WERI-Rb-1 (cell line): ENCODE data around the gene FARP2.
"Not testable (repeated sequence)": the region's sequence is repeated elsewhere in the genome, so short reads cannot be mapped to it uniquely, and the experiment has no call there.

ENCODE experiments used
- DNase-seq: peaks from one replicate; pipeline ENCODE4 v3.0.0-alpha.2; 2020
- H3K27ac ChIP-seq: fragments of 250-450 bp; sonication (Bioruptor Pico); 2 replicates; pipeline ENCODE4 v1.5.1; 2020; ENCODE audit warnings: mild to moderate bottlenecking, moderate library complexity
- H3K27me3 ChIP-seq: fragments of 250-450 bp; sonication (Bioruptor Pico); 2 replicates; pipeline ENCODE4 v1.5.1; 2021; ENCODE audit warnings: mild to moderate bottlenecking, low read depth, moderate library complexity; ENCODE audit not compliant: insufficient read depth, severe bottlenecking
- H3K36me3 ChIP-seq: fragments of 250-450 bp; sonication (Bioruptor Pico); 2 replicates; pipeline ENCODE4 v1.5.1; 2020; ENCODE audit warnings: mild to moderate bottlenecking, moderate library complexity
- H3K4me3 ChIP-seq: 2 replicates; pipeline ENCODE4 v1.5.1; 2011; ENCODE audit warnings: low read depth, mild to moderate bottlenecking, control low read depth, low read length
- H3K9me3 ChIP-seq: fragments of 250-450 bp; sonication (Bioruptor Pico); 2 replicates; pipeline ENCODE4 v1.5.1; 2021; ENCODE audit warnings: mild to moderate bottlenecking, moderate library complexity; ENCODE audit not compliant: severe bottlenecking
- TF ChIP-seq, protein P1 (sequence below): IDR thresholded peaks from 2 replicates; pipeline ENCODE4 v1.5.1; 2011; ENCODE audit warnings: low read depth, mild to moderate bottlenecking, control low read depth, inconsistent platforms, low read length

The FARP2 gene

DNA sequence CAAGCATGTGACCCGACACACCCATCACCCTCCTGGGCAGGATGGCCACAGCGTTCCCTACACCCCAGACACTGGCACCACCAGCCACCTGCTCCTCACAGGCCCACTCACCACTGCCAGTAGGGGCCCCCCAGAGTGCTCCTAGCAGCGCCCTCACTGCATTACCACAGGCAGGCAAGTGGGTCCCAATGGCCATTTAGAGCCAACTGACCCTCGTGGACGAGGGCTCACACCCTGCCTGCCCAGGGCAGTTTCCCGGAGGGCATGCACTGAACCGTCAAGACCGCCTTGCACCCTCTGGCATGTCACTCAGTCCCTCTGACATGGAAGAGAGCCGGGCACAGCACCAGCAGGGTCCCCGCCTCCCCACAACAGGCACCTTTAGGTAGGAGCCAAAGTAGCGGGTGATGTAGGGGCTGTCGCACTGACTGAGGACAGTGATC is 145.0 kb downstream of the FARP2 start:
- Histone ChIP-seq H3K27me3 (no peaks in the 10 kb centered on the region), H3K36me3 (peaks cover 84% of the 10 kb centered on the region), H3K27ac (no peak overlapping the region), H3K9me3 (no peaks in the 10 kb centered on the region), H3K4me3 (no peak overlapping the region)
- DNase-seq, result no peak
- TF ChIP-seq, protein P1, sequence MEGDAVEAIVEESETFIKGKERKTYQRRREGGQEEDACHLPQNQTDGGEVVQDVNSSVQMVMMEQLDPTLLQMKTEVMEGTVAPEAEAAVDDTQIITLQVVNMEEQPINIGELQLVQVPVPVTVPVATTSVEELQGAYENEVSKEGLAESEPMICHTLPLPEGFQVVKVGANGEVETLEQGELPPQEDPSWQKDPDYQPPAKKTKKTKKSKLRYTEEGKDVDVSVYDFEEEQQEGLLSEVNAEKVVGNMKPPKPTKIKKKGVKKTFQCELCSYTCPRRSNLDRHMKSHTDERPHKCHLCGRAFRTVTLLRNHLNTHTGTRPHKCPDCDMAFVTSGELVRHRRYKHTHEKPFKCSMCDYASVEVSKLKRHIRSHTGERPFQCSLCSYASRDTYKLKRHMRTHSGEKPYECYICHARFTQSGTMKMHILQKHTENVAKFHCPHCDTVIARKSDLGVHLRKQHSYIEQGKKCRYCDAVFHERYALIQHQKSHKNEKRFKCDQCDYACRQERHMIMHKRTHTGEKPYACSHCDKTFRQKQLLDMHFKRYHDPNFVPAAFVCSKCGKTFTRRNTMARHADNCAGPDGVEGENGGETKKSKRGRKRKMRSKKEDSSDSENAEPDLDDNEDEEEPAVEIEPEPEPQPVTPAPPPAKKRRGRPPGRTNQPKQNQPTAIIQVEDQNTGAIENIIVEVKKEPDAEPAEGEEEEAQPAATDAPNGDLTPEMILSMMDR, result no peak

DNA sequence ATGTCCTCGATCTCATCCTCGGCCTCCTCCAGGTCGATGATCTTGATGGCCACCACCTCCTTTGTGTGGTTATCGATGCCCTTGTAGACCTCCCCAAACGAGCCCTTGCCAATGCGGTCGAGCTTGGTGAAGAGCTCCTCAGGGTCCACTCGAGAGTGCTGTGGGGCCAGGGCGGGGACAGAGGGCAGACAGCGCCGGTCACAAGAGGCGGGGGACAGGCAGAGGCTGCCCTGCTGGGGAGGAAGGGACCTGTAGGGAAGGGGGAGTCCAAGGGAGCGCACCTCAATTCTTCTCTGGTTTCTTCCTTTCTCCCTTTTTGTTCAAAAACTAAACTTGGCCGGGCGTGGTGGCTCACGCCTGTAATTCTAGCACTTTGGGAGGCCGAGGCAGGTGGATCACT is 145.5 kb downstream of the FARP2 start:
- TF ChIP-seq, protein P1, result no peak
- no peak overlapping the region for H3K27ac ChIP-seq
- H3K36me3 ChIP-seq, result peaks cover 84% of the 10 kb centered on the region
- no peaks in the 10 kb centered on the region for H3K27me3 ChIP-seq
- H3K9me3 ChIP-seq, result no peaks in the 10 kb centered on the region
- no peak for DNase-seq
- H3K4me3 ChIP-seq, result no peak overlapping the region

DNA sequence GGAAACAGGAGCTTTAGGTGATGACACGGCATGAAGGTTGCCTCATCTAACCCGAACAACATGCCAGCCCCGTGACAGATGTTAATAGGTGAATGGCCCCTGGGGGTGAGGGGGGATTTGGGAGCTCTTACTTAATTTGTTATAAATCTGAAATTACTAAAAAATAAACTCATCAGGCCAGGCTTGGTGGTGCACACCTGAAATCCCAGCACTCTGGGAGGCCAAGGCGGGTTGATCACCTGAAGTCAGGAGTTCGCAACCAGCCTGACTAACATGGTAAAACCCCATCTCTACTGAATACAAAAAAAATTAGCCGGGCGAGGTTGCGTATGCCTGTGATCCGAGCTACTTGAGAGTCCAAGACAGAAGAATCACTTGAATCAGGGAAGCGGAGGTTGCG is 146.2 kb downstream of the FARP2 start:
- Histone ChIP-seq H3K27ac (no peak overlapping the region), H3K4me3 (no peak overlapping the region), H3K36me3 (peaks cover 82% of the 10 kb centered on the region), H3K27me3 (no peaks in the 10 kb centered on the region), H3K9me3 (no peaks in the 10 kb centered on the region)
- TF ChIP-seq, protein P1, result no peak
- DNase-seq, result no peak

DNA sequence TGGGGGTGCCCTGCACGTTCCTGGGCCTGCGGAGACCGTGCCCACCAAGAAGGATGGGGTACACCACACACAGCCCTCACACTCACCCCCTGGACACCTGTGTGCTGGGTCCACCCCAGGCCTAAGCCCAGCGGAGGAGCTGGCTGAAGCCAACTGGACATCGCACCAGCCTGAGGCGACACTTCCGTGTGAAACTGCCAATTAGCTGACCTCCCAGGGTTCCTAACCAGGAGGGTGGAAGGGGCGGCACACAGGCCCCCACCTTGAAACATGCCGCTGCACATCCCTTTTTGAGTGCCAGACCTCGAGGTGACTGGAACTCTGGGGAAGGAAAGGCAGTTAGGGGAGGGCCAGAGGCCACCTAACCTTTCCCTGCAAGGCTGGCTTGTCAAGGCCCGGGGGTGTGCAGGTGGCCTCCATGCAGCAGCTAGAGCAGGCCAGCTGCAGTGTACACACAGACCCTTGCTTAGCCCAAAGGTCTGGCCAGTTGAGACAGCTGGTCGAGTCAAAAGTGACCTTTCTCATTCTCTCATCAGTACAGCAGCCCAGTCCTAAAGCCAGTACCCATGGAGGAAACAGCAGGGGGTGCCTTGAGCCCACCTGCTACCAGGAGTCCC is 147.8 kb downstream of the FARP2 start:
- peak overlapping the region; percentile 99 for H3K27ac ChIP-seq
- no peak overlapping the region for H3K4me3 ChIP-seq
- H3K9me3 ChIP-seq, result no peaks in the 10 kb centered on the region
- DNase-seq, result no peak
- TF ChIP-seq, protein P1, result no peak
- H3K36me3 ChIP-seq, result peaks cover 69% of the 10 kb centered on the region
- H3K27me3 ChIP-seq, result no peaks in the 10 kb centered on the region

DNA sequence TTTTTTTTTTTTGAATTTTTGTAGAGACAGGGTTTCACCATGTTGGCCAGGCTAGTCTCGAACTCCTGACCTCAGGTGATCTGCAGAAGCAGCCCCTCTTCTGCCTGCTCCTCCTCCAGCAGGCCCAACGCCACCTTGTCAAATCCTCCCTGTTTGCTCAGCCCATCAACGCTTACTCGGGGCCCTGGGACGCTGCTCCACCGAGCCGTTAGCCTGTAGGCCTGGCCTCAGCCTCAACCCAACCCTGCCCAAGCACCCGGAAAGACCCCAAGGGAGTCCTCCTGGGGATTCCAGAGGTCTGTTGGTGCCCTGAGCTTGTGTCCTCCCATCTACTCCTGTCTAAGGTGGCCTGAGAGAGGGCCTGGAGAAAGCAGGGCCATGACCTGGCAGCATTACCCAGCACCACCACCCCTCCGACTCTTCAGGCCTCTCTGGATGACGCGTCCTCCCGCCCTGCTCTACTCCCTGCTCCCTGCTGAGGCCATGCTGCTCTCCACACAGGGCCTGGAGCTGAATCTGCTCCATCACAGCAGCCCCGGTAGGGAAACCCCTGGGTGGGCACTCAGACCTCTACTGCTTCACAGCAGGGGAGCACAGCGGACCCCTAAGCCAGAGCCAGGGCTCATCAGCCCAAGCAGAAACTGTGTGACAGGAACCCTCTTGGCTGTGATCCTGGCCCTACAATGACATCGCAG is 149.1 kb downstream of the FARP2 start:
- DNase-seq, result no peak
- Histone ChIP-seq H3K27me3 (no peaks in the 10 kb centered on the region), H3K4me3 (peak overlapping the region; percentile 9), H3K9me3 (peaks cover 4% of the 10 kb centered on the region), H3K27ac (peak overlapping the region; percentile 99), H3K36me3 (peaks cover 55% of the 10 kb centered on the region)
- TF ChIP-seq, protein P1, result no peak

DNA sequence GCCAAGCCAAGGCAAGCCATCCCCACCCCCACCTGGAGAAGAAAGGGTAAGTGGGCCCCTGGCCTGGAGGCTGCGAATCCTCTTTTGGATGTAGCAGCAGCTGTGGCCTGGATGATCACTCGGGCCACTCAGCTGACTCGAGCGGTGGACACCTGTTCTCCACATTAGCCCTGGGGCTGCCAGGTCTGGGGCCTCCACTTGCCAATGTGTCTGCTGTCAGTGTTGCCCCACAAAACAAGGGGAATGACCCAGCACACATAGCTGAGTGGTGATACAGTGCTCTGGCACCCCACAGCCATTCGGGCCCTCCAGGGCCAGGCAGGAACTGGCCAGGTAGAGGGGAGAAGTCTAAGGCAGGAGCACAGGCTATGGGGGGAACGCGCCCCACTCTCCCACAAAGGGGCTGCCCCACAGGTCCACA is 149.7 kb downstream of the FARP2 start:
- TF ChIP-seq, protein P1, result no peak
- DNase-seq, result peak; percentile 88
- Histone ChIP-seq H3K4me3 (peak overlapping the region; percentile 9; the same call in 1 of the 2 replicates), H3K27ac (peak overlapping the region; percentile 99), H3K9me3 (peaks cover 4% of the 10 kb centered on the region), H3K36me3 (peaks cover 50% of the 10 kb centered on the region), H3K27me3 (no peaks in the 10 kb centered on the region)

DNA sequence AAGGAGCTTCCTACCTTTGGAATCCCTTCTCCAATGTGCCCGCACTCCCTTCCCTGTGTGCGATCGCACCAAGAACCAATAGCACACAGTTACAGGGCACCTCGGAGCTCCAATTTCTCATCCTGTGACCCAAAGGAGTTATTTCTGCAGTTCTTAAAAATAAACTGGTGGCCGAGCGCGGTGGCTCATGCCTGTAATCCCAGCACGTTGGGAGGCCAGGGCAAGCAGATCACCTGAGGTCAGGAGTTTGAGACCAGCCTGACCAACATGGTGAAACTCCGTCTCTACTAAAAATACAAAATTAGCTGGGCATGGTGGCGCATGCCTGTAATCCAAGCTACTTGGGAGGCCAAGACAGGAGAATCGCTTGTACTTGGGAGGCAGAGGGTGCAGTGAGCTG is 150.2 kb downstream of the FARP2 start:
- H3K27me3 ChIP-seq, H3K9me3 ChIP-seq, H3K4me3 ChIP-seq, DNase-seq: not testable (repeated sequence)
- H3K27ac ChIP-seq, result peak overlapping the region; percentile 99
- peaks cover 44% of the 10 kb centered on the region for H3K36me3 ChIP-seq
